ENCODE results near the gene FGF8.

GRCh38 chr10:101745074-101745696 lies 30.7 kb downstream of the FGF8 start:
- TF ChIP-seq CTCF (IDR thresholded peaks at IDR 0.05), result no peak
- no peak for TF ChIP-seq POLR2A (IDR thresholded peaks at IDR 0.05)
- peak in 1 of 4 donors; percentile 23 for TF ChIP-seq EP300 (IDR thresholded peaks at IDR 0.05)
- no peak for TF ChIP-seq POLR2AphosphoS5 (IDR thresholded peaks at IDR 0.05)
